NCI-H1105 (cell line): ENCODE measurements around the gene PPP1R10.
A peak's percentile ranks its signal among the peaks of the same experiment; 100 is the strongest.
"Not testable (repeated sequence)": the region's sequence is repeated elsewhere in the genome, so short reads cannot be mapped to it uniquely, and the experiment has no call there.

Experiments
- DNase-seq: peaks from one replicate; lab custom pipeline; 2025; lab: John Stamatoyannopoulos, UW

PPP1R10 gene

DNA sequence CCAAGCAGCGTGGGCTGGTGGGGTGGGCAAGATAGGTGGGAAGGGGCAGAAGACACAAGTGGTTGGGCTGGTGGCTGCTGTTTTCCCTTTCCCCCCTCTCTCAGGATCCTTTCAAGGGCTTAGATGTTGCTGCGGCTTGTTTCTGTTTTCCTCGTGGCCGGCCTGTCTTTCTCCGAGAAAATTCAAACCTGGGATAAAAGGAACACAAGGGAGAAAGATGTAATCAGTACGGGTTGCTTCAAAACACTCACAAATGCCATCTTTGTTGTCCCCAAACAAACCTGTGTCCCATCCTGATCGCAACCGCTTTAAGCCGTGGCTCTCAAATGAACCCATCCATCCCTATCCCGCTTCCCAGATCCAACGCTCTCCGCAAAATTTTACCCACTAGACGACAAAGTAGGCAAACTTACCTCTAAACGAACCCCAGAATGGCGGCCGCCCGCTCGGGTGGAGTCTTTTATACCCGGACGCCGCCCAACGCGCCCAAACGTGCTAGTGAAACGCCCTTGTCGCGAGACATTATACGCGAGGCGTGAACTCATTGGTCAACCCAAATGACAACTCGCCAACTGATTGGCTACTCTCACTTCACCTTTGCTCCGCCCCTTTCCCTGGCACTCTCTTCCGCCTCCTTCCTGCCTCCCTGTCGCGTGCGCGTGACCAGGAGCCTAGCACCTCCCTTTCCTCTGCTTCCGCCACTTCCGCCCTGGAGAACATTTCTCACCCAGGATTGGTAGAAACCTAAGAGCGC, at the start of gene PPP1R10:
Gene PPP1R10, minus strand, starts transcription at position 433 of the 754 bp plus-strand sequence. CDS start 7,299 bp downstream, outside the sequence.
- peak; percentile 100 for DNase-seq

DNA sequence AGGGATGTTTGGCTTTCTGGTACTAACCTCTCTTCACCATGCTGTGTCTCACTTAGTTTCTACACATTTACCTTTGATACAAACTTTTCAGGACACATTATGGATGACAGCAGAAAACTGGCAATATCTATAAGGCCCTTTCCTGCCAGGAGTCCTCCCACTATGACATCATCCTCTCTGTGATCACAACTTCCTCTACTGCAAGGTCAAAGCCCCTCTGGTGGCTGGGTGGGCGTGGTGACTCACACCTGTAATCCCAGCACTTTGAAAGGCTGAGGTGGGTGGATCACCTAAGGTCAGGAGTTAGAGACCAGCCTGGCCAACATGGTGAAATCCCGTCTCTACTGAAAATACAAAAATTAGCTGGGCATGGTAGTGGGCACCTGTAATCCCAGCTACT, 49.3 kb upstream of the PPP1R10 start:
- not testable (repeated sequence) for DNase-seq

DNA sequence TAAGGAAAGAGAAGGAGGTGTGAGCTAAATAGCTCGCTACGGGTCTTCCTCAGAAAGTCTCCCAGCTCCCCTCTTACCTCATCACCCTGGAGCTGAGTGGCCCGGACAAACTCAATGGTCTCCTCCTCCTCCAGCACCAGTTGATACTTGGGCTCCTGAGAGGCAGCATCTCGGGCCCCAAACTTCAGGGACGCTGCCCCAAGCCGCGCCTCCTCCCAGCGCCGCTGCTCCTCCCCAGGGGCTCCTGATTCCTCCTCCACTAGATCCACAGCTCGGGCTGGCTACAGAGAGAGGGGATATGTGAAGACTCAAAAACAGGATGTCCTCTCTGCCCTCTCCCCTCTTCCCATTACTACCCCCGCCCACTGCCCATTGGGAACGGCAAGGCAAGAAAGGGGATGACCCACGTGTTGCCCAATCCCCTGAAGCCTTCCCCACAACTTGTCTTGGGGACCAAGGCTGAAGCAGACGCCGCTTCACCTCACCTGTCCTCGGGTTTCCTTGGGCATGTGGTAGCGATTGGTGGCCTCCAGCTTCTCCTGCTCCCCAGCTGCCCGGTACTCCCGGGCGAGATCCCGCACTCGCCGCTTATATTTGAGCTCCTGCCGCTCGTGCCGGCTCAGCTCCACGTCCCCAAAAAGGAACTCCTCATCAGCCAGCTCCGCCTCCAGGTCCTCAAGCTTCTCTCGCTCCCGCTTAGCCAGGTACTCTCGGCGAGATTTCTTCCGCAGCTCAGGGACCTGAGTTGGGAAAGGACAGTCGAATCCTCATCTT, 48.1 kb upstream of the PPP1R10 start:
- no peak for DNase-seq

DNA sequence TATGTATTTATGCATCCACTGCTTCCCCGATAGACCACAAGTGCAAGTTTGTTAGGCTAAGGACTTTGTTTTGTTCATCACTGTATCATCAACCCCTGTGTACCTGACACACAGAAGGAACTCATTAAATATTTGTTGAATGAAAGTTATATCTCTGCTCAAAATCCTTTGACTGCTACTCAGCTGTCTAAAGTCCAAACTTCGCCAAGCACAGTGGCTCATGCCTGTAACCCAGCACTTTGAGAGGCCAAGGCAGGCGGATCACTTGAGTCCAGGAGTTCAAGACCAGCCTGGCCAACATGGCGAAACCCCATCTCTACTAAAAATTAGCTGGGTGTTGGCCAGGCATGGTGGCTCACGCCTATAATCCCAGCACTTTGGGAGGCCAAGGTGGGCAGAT, 40.9 kb upstream of the PPP1R10 start:
- not testable (repeated sequence) for DNase-seq

DNA sequence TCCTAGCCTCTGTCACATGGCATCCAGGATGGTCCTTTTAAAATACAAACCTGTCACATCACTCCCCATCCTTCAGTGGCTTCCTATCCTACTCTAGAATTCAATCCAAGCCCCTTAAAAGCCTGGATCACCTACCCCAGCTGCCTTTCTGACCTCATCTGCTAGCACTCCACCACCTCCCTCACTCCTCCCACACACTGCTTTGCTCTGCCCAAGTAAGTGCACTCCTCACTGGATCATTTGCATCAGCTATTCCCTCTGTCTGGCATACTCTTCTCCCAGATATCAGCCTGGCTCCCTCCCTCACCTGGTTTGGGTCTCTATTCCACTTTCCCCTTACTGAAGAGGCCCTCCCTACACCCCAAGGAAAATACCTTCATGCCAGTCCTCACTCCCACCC, 40.4 kb upstream of the PPP1R10 start:
- DNase-seq: no peak

DNA sequence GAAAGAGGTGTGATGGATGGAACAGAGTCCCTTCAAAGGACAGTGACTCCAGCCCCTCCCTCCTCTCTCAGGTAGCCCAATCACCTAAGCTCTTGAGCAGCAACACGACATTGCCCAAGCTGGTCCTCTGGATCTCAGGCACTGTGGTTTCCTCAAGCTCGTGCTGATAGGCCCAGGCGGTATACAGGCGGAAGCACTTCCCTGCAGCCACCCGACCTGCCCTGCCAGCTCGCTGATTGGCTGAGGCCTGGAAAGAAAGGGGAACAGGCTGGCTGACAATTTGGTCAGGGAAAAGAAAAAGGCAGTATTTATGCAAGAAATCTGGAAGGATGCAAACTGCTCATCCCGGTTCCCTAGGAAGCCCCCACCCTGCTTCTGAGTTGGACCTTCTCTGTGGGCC, 39.5 kb upstream of the PPP1R10 start:
- no peak for DNase-seq

DNA sequence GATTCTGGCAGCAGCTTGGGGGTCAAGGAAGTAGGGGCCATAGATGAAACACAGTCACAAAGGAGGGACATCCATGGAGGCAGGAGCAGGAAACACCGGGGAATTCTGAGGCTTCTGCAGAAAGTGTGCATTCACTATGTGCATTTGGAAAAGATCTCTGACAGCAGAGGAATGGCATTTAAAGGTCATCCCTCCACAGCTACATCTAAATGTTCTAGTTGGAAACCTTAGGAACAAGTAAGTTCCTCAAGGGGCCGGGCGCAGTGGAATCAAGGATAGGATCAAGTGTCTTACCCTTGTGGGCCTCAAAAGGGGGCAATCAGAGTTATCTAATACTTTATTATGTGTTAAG, 38.7 kb upstream of the PPP1R10 start:
- no peak for DNase-seq

DNA sequence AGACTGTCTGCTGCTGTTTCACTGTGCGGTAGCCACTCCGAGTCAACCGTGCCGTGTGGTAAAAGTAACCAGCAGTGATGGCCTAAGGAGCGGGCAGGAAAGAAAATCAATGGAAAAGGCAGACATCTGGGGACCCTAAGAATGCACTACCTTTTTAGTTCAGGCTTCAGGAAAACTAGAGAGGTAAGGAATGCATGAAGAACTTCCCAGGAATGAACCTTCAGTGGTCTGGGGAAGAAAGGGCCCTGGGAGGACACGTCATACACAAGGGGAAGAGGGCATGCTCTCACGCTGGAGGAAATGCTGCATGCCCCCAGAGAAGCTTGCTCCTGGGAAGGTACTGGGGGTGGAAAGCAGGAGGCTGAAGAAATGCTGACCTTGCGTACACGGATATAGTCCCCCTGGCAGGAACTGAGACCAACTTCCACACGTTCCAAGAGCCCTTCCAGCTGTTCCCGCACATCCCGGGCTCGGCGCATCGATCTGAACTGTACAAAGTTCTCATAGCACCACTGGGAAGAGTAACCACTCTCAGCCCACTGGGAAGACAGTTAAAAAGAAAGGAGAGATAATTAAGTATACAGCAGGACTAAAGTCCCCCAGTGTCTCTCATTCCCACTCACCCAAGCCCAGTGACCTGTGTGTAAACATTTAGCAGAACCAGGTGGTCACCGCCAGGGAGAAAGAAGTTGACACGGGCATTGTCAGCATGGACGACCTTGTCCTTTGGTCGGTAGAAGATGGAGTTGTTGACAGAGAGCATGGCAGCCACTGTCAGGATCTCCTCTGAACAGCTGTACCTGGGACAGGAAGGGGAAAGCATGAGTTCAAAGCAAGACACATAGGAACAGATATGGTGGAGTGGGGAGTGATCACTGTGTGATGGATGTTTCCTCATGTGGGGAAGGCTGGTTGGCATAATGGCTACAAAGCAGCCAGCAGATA, 38.0 kb upstream of the PPP1R10 start:
- no peak for DNase-seq

DNA sequence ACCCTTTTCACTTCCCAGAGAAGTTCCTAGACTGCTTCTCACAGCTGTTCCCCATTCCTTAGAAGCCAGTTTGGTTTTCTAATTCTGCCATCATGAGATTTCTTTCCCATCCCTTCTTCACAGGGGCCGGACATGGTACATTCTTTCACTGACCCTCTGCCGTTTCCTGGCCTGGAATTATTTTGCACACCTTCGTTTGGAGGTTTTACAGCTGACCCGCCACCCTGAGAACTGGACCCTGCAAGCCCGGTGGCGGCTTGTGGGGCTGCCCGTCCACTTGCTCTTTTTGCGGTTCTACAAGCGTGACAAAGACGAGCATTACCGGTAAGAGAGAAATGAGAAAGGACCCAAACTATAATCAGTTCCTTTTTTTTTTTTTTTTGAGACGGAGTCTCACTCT, 34.1 kb upstream of the PPP1R10 start:
- no peak for DNase-seq

DNA sequence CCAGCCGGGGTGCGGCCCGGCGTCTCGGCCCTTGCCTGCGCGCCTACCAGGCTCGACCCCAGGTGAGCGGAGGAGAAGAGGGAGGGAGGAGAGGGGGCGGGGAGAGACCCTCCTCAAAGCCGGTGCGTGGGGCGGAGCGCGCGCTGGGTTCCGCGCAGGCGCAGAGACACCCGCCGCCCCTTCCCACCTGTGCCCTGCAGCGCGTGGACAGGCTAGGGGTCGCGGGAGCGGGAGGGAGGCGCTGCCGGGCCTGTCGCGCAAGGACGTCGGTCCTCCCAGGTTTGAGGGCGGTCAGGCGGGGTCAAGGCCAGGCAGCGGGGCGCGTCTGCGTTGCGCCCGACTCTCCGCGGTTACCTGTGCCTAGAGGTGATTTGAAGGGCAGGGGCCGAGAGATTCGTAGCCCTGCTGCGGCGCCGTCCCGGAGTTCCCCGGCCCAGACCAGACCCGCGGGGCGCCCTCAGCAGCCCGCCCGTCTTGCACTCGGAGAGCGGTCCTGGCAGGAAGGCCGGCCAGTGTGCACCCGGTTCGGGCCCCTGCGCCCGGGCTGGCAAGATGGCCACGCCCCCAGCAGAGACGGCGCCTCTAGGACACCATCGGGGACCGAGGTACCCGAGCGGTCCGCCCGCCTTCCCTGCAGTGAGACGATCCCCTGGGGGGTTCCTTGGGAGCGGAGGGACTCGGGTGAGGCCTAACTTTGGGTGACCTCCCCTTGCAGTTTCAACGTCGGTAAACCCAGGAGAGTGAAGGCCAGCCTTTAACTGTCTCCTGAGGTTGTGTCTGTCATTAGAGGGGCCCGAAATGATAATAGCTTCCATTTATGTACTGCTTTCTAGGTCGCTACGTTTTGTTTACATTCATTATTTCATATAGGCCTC, 30.4 kb upstream of the PPP1R10 start:
- peak; percentile 89 for DNase-seq

DNA sequence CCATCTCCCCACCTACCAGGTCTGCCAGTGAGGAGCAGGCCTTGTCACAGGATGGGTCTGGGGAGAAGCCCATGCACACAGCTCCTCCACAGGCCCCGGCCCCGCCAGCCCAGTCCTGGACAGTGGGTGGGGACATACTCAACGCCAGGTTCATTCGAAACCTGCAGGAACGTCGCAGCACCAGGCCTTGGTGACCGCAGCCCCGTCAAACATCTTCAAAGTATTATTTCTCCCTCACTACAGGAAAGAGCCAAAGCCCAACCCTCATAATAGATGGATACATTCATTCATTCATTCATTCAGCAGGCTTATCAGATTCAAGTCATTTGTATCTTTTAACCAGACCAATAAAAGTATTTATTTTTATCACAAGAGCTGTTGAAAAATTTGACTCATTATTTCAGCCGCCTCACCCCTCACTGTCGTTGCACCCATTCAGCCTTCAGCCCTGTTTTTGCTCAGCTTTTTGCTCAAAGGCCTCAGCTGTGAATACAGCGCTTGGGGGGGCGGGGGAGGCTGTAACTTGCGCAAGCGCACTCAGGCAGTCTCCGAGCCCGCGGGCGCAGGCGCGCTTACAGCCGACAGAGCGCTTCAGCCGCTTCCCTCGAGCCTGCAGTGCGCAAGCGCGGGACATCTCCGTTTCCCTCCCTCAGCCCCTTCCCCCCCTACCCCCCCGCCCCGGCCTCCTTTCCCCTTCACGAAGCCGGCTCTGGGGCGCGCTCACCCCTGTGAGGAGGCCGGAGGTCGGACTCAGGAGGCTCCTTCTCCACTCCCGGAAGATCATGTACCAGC, 29.6 kb upstream of the PPP1R10 start, which contains the start of gene C6orf136:
Gene C6orf136, plus strand, starts transcription at position 684 of the 792 bp plus-strand sequence. Its CDS starts 99 bp downstream, at position 783.
- DNase-seq: peak; percentile 92

DNA sequence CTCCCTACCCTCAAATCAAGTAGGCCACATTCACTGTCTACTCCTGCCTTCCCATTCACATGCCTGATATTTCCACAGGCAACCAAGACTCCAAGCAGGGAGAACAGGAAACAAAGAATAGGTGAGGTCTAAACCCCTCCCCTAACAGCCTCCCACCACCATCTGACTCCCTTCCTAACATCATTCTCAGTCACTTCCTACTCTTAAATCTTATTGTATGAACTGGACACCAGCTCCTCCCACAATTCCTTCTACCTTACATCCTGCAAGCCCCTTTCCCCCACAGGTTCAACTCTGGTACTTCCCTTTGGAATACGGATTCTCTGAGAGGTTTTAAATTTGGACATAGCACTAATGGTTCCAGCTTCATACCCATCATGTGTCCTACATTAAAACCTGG, 28.9 kb upstream of the PPP1R10 start:
- DNase-seq: no peak

DNA sequence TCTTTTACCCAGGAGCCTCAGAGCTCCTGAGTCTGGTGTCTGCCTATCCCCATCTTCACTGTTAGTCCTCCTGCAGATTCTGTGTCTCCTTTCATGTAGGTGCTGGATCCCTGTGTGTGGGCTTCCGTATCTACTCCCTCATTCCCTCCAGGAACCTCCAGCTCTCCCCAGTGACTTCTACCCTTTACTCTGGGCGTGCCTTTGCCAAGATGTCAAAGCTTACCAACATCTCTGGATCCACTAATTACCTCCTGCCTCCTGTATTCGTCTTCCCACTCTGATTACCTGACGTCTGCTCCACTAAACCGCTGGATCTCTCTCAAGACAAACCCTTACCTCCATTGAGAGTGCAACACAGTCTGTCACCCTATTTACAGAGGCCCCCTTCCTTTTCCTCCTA, 27.7 kb upstream of the PPP1R10 start:
- DNase-seq: no peak

DNA sequence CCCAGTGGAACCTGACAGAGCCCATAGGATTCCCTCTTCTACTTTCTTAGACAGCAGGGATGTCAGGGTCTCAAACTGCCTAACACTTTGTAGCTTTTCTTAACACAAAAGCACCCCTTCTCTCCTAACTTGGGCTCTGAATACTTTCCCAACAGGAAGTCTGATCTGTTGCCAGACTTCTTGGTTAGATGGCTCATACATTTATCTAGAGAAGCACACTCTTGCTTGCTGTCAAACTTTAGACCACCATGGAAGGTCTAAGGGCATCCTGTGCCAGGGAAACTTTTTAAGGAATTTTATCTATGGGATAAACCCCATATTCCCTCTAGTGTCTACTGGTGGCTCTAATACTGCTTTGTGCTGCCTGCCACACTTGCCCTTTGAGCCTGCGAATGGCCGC, 26.6 kb upstream of the PPP1R10 start:
- no peak for DNase-seq

DNA sequence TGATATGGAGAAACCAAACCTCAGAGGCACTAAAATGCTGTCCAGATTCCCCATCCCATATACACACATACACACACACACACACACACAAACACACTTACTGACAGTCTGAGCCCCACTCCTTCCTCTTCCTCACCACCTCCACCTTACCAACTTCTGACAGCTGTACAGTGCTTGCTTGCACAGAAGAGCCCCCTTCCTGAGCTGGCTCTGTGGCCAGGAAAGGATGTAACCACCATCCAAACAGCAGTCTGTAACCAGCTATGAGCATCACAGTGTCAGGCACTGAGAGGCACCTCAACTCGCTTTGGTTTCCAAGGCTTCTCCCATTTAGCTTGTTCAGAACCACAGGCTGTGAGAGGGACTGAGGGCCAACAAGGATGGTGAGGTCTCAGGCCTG, 24.0 kb upstream of the PPP1R10 start:
- no peak for DNase-seq

DNA sequence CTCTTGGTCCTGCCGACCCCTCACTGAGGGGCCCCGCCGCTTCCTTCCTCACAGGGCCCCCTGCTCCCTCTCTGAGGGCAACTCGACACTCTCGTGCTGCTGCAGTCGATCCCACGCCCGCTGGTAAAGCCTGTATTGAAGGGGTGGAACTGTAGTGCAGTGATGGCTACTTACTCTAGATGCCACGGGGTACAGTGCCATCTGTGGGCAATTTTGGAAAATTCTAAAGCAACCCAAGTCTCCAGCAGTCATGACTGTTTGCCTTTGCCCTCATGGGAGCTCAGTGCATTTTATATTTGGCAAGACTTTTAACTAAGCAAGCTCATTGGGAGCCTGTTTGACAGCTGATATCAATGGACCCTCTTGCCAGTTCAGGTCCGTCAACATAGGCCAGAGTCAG, 23.4 kb upstream of the PPP1R10 start:
- no peak for DNase-seq

DNA sequence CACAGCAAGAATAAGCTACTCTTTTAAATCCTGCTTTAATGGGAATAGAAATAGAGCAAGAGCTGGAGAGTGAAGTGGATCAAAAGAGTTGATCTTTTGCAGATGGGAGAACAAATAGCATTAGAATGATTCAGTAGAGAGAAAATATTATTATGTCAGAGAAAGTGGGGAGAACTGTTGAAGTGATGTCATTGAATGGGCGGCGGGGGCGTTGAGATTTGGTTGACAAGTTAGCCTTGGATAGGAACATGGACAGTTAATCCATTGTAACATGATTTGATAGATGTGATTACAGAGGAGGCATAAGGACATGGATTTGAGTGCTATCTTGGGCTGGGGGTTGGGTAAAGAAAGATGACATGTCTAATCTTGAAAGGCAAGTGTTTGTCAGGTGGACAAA, 18.8 kb upstream of the PPP1R10 start:
- DNase-seq: no peak

DNA sequence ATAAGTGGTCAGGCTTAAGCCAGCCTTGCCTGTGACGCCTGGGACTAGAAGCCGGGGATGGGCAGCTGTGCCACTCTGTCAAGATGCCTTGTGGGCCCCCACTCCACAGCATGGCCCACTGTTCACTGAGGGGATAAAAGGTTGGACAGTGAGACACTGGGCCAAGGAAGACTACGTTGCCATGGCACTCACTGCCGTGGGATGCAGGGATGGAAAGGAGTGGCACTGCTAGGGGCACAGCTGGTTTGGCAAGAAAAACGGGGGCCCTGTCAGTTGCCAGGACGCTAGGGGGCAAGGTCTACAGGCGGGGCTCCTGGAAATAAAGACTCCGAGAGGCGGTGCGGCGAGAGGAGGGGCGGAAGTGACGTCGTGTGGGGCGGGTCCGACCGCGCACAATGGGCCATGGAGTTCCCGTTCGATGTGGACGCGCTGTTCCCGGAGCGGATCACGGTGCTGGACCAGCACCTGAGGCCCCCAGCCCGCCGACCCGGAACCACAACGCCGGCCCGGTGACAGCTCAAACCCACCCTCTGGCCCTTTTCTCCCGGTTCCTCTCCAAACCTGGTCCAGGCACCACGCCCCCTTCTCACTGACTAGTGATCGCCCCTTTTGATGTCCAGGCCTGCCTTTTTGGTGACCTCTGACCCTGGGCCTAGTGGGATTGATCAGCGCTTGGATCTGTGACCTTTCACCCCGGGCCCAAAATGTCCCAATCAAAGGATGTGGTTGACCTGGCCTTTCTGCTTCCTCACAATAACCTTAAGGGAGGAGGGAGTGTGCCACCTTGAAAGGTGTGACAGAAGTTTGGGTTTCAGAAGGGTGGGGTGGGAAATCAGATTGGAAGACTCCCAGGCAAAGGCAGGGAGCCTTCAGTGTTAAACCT, 9.7 kb upstream of the PPP1R10 start, which contains the start of gene ATAT1:
Gene ATAT1, plus strand, starts transcription at position 391 of the 883 bp plus-strand sequence.
- DNase-seq: peak; percentile 83

DNA sequence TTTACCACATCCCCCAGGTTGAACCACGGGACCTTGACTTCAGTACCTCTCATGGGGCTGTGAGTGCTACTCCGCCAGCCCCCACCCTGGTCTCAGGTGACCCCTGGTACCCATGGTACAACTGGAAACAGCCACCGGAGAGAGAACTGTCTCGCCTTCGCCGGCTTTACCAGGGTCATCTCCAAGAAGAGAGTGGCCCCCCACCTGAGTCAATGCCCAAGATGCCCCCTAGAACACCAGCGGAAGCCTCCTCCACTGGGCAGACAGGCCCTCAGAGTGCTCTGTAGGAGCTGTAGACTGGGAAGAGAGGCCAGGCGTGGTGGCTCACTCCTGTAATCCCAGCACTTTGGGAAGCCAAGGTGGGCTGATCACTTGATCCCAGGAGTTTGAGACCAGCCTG, 8.5 kb upstream of the PPP1R10 start:
- DNase-seq: no peak
